OCI-LY7 (cell line): ENCODE data around the gene NOX1. TPM values are rescaled to one million over a fixed set of nuclear protein-coding genes. Genes with fewer than 3 reads are reported as not detected.

Source experiments
- Bru-seq: library from RNA; stranded (reverse); fragments of 400-500 nt; gene quantifications from one replicate; lab custom pipeline; 2021; lab: Mats Ljungman, UMichigan
- BruChase-seq, 2 experiments: library from RNA; stranded (reverse); fragments of 400-500 nt; gene quantifications; one replicate each; lab custom pipeline; 2021; lab: Mats Ljungman, UMichigan
- BruUV-seq: library from RNA; stranded (reverse); fragments of 400-500 nt; replicated peaks from 2 replicates; lab custom pipeline; 2021; lab: Mats Ljungman, UMichigan
- CTCF ChIA-PET: fragments of 300-600 bp; sonication (Branson Sonifier 250); formaldehyde crosslinking; loops from one replicate; lab custom pipeline; 2022; ENCODE audit warnings: antibody characterized with exemption; ENCODE audit not compliant: unreplicated experiment; lab: Charles Lee
- POLR2A ChIA-PET: fragments of 300-600 bp; sonication (Branson Sonifier 250); formaldehyde crosslinking; loops from one replicate; lab custom pipeline; 2022; ENCODE audit warnings: antibody characterized with exemption; lab: Charles Lee
- DNase-seq: peaks from one replicate; pipeline ENCODE4 v3.0.0-alpha.2; 2015; ENCODE audit warnings: low spot score
- H2AFZ ChIP-seq: fragments of 200-600 bp; sonication (generic), shearing (Covaris generic); 2 replicates; pipeline ENCODE4 v1.6.1; 2014; ENCODE audit warnings: mild to moderate bottlenecking, antibody characterized with exemption, low read length, moderate library complexity
- H3K27ac ChIP-seq: fragments of 200-600 bp; sonication (generic); 2 replicates; pipeline ENCODE4 v1.5.1; 2014; ENCODE audit warnings: mixed run types, low read depth, mild to moderate bottlenecking, moderate library complexity, low read length, inconsistent platforms; ENCODE audit not compliant: poor library complexity, severe bottlenecking
- H3K36me3 ChIP-seq: fragments of 200-600 bp; sonication (generic); 2 replicates; pipeline ENCODE4 v1.6.1; 2014; ENCODE audit warnings: mild to moderate bottlenecking, antibody characterized with exemption, low read length, moderate library complexity, mixed read lengths; ENCODE audit not compliant: insufficient read depth
- H3K4me1 ChIP-seq: fragments of 200-600 bp; sonication (generic); 2 replicates; pipeline ENCODE4 v1.5.1; 2014; ENCODE audit warnings: mild to moderate bottlenecking, low read length; ENCODE audit not compliant: insufficient read depth, poor library complexity, severe bottlenecking
- H3K4me2 ChIP-seq: fragments of 200-600 bp; sonication (generic); 2 replicates; pipeline ENCODE4 v1.6.1; 2014; ENCODE audit warnings: mild to moderate bottlenecking, low read length
- H3K4me3 ChIP-seq: fragments of 200-600 bp; sonication (generic); 2 replicates; pipeline ENCODE4 v1.5.1; 2014; ENCODE audit warnings: mild to moderate bottlenecking, low read depth, low read length; ENCODE audit not compliant: poor library complexity, severe bottlenecking
- H3K79me2 ChIP-seq: fragments of 200-600 bp; sonication (generic); 2 replicates; pipeline ENCODE4 v1.6.1; 2016; ENCODE audit warnings: low read depth, mild to moderate bottlenecking, low read length, moderate library complexity, mixed read lengths; ENCODE audit not compliant: insufficient read depth
- H3K9me2 ChIP-seq: fragments of 200-600 bp; sonication (generic); 2 replicates; pipeline ENCODE4 v1.6.1; 2016; ENCODE audit warnings: mild to moderate bottlenecking, low read length, mixed read lengths; ENCODE audit not compliant: insufficient read depth
- H3K9me3 ChIP-seq: fragments of 200-600 bp; sonication (generic); 2 replicates; pipeline ENCODE4 v1.6.1; 2014; ENCODE audit warnings: mild to moderate bottlenecking, mixed run types, low read length, mixed read lengths
- H4K20me1 ChIP-seq: fragments of 200-600 bp; sonication (generic); 2 replicates; pipeline ENCODE4 v1.6.1; 2014; ENCODE audit warnings: mild to moderate bottlenecking, antibody characterized with exemption, low read length, moderate library complexity, mixed read lengths; ENCODE audit not compliant: insufficient read depth
- EZH2phosphoT487 ChIP-seq: fragments of 200-600 bp; sonication (generic); IDR thresholded peaks from 2 replicates; pipeline ENCODE4 v1.6.1; 2018; ENCODE audit warnings: low read depth, borderline replicate concordance, mild to moderate bottlenecking, mixed run types, antibody characterized with exemption, low read length, moderate library complexity, mixed read lengths
- intact Hi-C: fragments of 100-400 bp; cut with micrococcal nuclease; formaldehyde crosslinking; loops from one replicate; pipeline ENCODE4 v1.10.0; 2022; ENCODE audit not compliant: unreplicated experiment
- long read RNA-seq: library from polyadenylated mRNA; stranded (forward); transcript quantifications from one replicate; pipeline ENCODE4 v2.0.0, GENCODE V29; 2022
- total RNA-seq, 2 experiments: library from RNA; depleted of rRNA in 1 of 2; stranded (reverse); fragments of >200 nt in 1 of 2; shearing (Covaris generic) in 1 of 2; gene quantifications; 2 replicates each; pipeline ENCODE4 v1.2.3, GENCODE V29; 2014 to 2022
- TF ChIP-seq, protein P1 (sequence below): fragments of 200-600 bp; sonication (generic); conservative IDR thresholded peaks from 2 replicates; pipeline ENCODE4 v1.5.1; 2014; ENCODE audit warnings: mild to moderate bottlenecking, antibody characterized with exemption, low read length, moderate library complexity, mixed read lengths

NOX1 gene
- total RNA-seq (2014; rRNA removed; shearing (Covaris generic)) (0.05 TPM in 1 of 2 replicates, not detected in the other), total RNA-seq (2022) (not detected in 2 replicates), Bru-seq, nascent RNA (percentile 7 among the genes with signal in this experiment), BruChase-seq, experiment 1, labeled RNA remaining after a 6-hour chase (not detected), BruChase-seq, experiment 2, labeled RNA remaining after a 2-hour chase (not detected)
- long read RNA-seq: 0 reads

DNA sequence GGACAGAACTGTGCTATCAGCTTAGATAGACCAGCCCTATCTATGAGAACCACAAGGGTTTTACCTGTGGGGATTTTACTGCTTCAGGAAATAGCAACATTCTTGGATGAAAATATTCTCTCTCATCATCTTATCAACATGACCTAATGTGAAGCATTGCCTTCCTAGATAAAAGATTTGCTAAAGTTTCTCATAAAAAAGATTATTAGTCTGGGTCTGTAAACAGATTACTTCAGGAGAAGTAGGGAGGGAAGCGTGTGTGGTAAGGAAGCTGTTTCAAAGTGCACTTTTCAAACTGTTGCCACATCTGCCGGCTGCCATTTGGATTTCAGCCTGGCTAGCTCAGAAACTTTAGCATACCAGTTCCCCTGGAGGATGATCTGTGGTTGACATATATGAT lies at the start of gene NOX1:
TSS of gene NOX1 (minus strand) at position 35 of the 400 bp plus-strand sequence. CDS start 220 bp downstream, outside the sequence.
- H3K4me1 ChIP-seq: no peaks in the 10 kb centered on the region
- H3K79me2 ChIP-seq: no peaks in the 10 kb centered on the region
- H3K9me2 ChIP-seq: no peaks in the 10 kb centered on the region
- no peak within 1 kb of the TSS for H3K4me3 ChIP-seq
- TF ChIP-seq EZH2phosphoT487: no peak
- TF ChIP-seq, protein P1, sequence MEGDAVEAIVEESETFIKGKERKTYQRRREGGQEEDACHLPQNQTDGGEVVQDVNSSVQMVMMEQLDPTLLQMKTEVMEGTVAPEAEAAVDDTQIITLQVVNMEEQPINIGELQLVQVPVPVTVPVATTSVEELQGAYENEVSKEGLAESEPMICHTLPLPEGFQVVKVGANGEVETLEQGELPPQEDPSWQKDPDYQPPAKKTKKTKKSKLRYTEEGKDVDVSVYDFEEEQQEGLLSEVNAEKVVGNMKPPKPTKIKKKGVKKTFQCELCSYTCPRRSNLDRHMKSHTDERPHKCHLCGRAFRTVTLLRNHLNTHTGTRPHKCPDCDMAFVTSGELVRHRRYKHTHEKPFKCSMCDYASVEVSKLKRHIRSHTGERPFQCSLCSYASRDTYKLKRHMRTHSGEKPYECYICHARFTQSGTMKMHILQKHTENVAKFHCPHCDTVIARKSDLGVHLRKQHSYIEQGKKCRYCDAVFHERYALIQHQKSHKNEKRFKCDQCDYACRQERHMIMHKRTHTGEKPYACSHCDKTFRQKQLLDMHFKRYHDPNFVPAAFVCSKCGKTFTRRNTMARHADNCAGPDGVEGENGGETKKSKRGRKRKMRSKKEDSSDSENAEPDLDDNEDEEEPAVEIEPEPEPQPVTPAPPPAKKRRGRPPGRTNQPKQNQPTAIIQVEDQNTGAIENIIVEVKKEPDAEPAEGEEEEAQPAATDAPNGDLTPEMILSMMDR: no peak
- H3K9me3 ChIP-seq: no peaks in the 10 kb centered on the region
- ChIA-PET CTCF (interaction anchor here (0.9 kb wide), 1 partner anchor 54 kb away, joined by 3 read pairs; the partner anchor contains the start of gene XKRX), POLR2A (no interaction called here)
- no TSS peak for BruUV-seq
- no peak for DNase-seq
- H3K27ac ChIP-seq: no peak within 1 kb of the TSS
- no peaks in the 10 kb centered on the region for H4K20me1 ChIP-seq
- no peak within 1 kb of the TSS for H3K4me2 ChIP-seq
- no peak within 1 kb of the TSS for H2AFZ ChIP-seq
- H3K36me3 ChIP-seq: no peaks in the 10 kb centered on the region
- intact Hi-C loops: no loop called here

DNA sequence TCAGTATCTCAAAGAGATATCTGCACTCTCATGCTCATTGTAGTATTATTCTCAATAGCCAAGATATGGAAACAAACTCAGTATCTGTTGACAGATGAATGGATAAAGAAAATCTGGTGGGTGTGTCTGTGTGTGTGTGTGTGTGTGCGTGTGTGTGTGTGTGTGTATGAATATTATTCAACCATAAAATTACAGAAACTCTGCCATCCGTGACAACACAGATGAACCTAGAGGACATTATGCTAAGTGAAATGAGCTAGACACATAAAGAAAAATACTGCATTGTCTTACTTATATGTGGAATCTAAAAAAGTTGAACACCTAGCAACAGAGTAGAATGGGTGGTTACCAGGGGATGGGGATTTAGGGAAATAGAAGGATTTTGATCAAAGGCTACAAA lies 41.4 kb upstream of the NOX1 start:
- H3K9me2 ChIP-seq: no peaks in the 10 kb centered on the region
- H3K79me2 ChIP-seq: no peaks in the 10 kb centered on the region
- ChIA-PET POLR2A (interaction anchor here (1.4 kb wide), 1 partner anchor 10 kb away, joined by 5 read pairs; no protein-coding TSS in a partner anchor), CTCF (no interaction called here)
- intact Hi-C loops: no loop called here
- peak overlapping the region; percentile 52 for H3K4me2 ChIP-seq
- no peaks in the 10 kb centered on the region for H3K36me3 ChIP-seq
- no TSS peak for BruUV-seq
- no peaks in the 10 kb centered on the region for H3K9me3 ChIP-seq
- H2AFZ ChIP-seq: no peak overlapping the region
- H3K4me3 ChIP-seq: no peak overlapping the region
- TF ChIP-seq EZH2phosphoT487: no peak
- TF ChIP-seq, protein P1: no peak
- no peak overlapping the region for H3K27ac ChIP-seq
- peak; percentile 52 for DNase-seq
- H3K4me1 ChIP-seq: peaks cover 27% of the 10 kb centered on the region
- no peaks in the 10 kb centered on the region for H4K20me1 ChIP-seq

DNA sequence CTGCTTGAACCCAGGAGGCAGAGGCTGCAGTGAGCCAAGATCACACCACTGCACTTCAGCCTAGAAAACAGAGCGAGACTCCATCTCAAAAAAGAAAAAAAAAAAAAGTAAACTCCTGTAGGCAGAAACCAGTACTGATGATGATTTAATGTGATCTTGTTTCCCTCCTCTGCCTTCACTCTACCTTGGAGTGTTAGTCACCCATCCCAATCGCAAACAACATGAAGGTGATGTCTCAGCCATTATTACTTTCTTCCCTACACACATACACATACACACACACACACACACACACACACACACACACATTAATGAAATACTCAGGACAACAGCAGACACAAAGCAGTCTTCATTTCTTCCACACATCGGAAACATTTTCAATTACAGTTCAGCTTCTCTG lies 39.0 kb upstream of the NOX1 start:
- BruUV-seq: no TSS peak
- no peak overlapping the region for H3K4me2 ChIP-seq
- no peaks in the 10 kb centered on the region for H3K9me2 ChIP-seq
- H3K79me2 ChIP-seq: no peaks in the 10 kb centered on the region
- ChIA-PET POLR2A (interaction anchor here (0.7 to 1.1 kb wide), 2 partner anchors 9 to 26 kb away, joined by 3 to 4 read pairs; no protein-coding TSS in a partner anchor), CTCF (no interaction called here)
- intact Hi-C loops: no loop called here
- H3K27ac ChIP-seq: no peak overlapping the region
- H4K20me1 ChIP-seq: no peaks in the 10 kb centered on the region
- H2AFZ ChIP-seq: no peak overlapping the region
- no peak for TF ChIP-seq EZH2phosphoT487
- TF ChIP-seq, protein P1: no peak
- H3K4me3 ChIP-seq: no peak overlapping the region
- no peak for DNase-seq
- no peaks in the 10 kb centered on the region for H3K9me3 ChIP-seq
- H3K36me3 ChIP-seq: no peaks in the 10 kb centered on the region
- peaks cover 24% of the 10 kb centered on the region for H3K4me1 ChIP-seq
